Measurements from ENCODE around the gene SOX18.
"Not testable (repeated sequence)": the region's sequence is repeated elsewhere in the genome, so short reads cannot be mapped to it uniquely, and the experiment has no call there.

SOX18 gene

GRCh38 chr20:64049060-64049877 is at the start of gene SOX18:
Gene SOX18, minus strand, starts transcription at chr20:64049639. Its CDS starts 123 bp downstream, at chr20:64049516.
- peak; percentile 55 for DNase-seq

DNA sequence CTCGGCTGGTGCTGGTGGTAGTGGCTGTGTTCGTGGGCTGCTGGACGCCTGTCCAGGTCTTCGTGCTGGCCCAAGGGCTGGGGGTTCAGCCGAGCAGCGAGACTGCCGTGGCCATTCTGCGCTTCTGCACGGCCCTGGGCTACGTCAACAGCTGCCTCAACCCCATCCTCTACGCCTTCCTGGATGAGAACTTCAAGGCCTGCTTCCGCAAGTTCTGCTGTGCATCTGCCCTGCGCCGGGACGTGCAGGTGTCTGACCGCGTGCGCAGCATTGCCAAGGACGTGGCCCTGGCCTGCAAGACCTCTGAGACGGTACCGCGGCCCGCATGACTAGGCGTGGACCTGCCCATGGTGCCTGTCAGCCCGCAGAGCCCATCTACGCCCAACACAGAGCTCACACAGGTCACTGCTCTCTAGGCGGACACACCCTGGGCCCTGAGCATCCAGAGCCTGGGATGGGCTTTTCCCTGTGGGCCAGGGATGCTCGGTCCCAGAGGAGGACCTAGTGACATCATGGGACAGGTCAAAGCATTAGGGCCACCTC is 49.1 kb upstream of the SOX18 start:
- DNase-seq = no peak

- no peak for DNase-seq
Observed at GRCh38 chr20:64096535-64096934, 47.1 kb upstream of the SOX18 start.

- no peak for DNase-seq
Observed at GRCh38 chr20:64095927-64096326, 46.5 kb upstream of the SOX18 start.

- no peak for DNase-seq
Observed at GRCh38 chr20:64095455-64095854, 46.0 kb upstream of the SOX18 start.

GRCh38 chr20:64093013-64093503 is 43.6 kb upstream of the SOX18 start:
- no peak for DNase-seq

DNA sequence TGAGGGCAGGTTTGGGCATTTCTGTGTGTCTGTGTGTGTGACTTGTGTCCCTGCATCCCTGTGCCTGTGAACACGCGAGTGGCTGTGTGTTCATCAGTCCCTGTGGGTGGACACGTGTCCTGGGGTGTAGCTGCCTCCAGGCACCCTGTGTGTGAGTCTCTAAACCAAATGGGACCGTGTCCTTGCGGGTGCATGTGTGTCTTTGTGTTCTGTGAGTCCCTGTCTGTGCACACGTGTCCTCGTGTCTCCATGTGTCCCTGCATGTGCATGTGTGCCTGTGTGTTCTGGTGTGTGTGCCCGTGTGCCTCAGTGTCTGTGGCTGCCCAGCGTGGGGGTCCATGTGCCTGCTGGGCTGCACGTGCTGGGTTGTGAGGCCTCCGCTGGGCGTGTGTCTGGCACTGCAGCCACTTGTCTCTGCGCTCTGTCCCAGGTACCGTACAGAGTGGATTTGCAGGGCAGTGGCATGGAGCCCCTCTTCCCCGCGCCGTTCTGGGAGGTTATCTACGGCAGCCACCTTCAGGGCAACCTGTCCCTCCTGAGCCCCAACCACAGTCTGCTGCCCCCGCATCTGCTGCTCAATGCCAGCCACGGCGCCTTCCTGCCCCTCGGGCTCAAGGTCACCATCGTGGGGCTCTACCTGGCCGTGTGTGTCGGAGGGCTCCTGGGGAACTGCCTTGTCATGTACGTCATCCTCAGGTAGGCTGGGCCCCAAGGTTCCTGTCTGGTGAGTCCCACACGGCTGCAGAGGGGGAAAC is 43.0 kb upstream of the SOX18 start:
- DNase-seq = no peak

GRCh38 chr20:64091770-64092169 is 42.3 kb upstream of the SOX18 start:
- no peak for DNase-seq

- no peak for DNase-seq
Observed at GRCh38 chr20:64091340-64091739, 41.9 kb upstream of the SOX18 start.

- no peak for DNase-seq
Observed at GRCh38 chr20:64090165-64090564, 40.7 kb upstream of the SOX18 start.

GRCh38 chr20:64088586-64088985 is 39.1 kb upstream of the SOX18 start:
- not testable (repeated sequence) for DNase-seq

- not testable (repeated sequence) for DNase-seq
Observed at GRCh38 chr20:64087226-64087825, 37.9 kb upstream of the SOX18 start.

DNA sequence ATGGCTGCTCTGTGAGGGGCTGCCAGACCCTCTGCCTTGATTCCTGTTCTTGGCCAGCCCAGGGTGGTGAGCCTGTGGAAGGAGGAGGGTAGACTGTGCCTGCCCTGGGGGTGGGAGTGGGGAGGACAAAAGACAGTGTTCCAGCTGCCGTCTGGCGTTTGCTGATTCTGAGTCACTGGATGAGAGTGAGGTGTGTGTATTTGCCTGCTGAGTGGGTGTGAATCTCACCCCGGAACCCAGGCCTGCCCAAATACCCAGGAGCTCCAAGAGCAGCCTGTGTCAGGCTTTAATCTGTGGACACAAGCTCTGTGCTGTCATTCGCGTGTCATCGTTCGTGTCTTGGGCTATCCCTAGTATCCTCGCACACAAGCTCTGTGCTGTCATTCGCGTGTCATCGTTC is 37.4 kb upstream of the SOX18 start:
- DNase-seq = no peak

GRCh38 chr20:64084685-64085152 is 35.3 kb upstream of the SOX18 start:
- DNase-seq = no peak

GRCh38 chr20:64083804-64084684 is 34.6 kb upstream of the SOX18 start, which contains the start of gene LKAAEAR1:
Gene LKAAEAR1, minus strand, starts transcription at chr20:64084398. Its CDS starts 179 bp downstream, at chr20:64084219.
- DNase-seq = no peak

GRCh38 chr20:64083378-64083803 is 34.0 kb upstream of the SOX18 start:
- DNase-seq = peak; percentile 77

GRCh38 chr20:64082820-64083377 is 33.5 kb upstream of the SOX18 start:
- DNase-seq = no peak

DNA sequence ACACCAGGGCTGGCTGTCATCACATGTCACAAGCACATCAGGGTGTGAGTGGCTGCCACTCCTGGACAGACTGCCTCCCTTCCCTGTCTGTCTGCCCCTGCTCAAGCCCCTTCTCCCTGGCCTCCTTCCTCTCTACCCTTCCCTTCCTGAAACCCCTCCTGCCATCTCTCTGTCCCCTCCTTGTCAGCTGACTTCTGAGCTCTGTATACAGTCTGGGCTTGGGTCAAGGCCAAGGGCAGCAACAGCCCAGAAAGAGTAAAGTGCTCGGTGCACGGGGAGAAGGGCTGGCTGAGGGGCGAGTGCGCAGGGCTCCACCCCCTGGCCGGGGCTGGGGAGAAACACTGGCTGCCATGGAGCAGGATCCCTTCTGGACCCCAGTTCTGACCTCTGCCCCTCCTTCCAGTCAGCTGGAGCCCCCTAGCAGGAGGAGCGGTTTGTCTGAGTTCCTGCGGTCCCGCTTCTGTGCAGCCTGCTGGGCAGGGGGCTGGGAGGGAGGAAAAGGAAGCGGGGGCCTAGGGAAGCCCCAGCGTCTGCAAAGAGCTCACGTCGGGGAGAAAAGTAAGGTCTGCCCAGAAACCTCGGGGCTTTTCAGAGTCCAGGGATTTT is 32.8 kb upstream of the SOX18 start:
- no peak for DNase-seq

DNA sequence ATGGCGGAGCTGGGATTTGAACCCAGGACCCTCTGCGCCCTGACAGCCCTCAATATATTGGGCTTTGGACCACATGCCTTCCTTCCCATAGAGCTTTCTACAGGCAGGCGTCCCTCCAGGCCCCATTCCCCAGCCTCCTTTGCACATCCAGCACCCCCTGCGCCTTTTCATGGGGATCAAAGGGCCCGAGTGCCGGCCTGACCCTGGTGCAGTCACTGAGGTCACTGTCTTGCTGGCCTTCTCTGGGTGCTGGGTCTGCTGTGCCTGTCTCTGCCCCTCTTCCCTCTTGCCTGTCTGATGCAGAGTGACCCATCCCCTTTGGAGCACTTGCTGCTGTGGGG is 32.2 kb upstream of the SOX18 start:
- no peak for DNase-seq

- DNase-seq = no peak
Observed at GRCh38 chr20:64080813-64081623, 31.6 kb upstream of the SOX18 start.
